LNCAP (cell line): ENCODE data around the gene MLANA.

Experiments
- TF ChIP-seq, protein P1 (sequence below): fragments of 450-650 bp; IDR thresholded peaks from 2 replicates; pipeline ENCODE4 v1.5.1; 2017; ENCODE audit warnings: mild to moderate bottlenecking

MLANA gene

GRCh38 chr9:5848372-5848882 is 42.3 kb upstream of the MLANA start:
- TF ChIP-seq, protein P1, sequence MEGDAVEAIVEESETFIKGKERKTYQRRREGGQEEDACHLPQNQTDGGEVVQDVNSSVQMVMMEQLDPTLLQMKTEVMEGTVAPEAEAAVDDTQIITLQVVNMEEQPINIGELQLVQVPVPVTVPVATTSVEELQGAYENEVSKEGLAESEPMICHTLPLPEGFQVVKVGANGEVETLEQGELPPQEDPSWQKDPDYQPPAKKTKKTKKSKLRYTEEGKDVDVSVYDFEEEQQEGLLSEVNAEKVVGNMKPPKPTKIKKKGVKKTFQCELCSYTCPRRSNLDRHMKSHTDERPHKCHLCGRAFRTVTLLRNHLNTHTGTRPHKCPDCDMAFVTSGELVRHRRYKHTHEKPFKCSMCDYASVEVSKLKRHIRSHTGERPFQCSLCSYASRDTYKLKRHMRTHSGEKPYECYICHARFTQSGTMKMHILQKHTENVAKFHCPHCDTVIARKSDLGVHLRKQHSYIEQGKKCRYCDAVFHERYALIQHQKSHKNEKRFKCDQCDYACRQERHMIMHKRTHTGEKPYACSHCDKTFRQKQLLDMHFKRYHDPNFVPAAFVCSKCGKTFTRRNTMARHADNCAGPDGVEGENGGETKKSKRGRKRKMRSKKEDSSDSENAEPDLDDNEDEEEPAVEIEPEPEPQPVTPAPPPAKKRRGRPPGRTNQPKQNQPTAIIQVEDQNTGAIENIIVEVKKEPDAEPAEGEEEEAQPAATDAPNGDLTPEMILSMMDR, result no peak

GRCh38 chr9:5850724-5851122 is 40.0 kb upstream of the MLANA start:
- TF ChIP-seq, protein P1, result no peak

GRCh38 chr9:5851445-5851844 is 39.2 kb upstream of the MLANA start:
- TF ChIP-seq, protein P1, result no peak

- TF ChIP-seq, protein P1, result no peak
These were observed 37.7 kb upstream of the MLANA start for GRCh38 chr9:5852987-5853386.

- TF ChIP-seq, protein P1, result no peak
These were observed 37.1 kb upstream of the MLANA start for GRCh38 chr9:5853617-5854016.

DNA sequence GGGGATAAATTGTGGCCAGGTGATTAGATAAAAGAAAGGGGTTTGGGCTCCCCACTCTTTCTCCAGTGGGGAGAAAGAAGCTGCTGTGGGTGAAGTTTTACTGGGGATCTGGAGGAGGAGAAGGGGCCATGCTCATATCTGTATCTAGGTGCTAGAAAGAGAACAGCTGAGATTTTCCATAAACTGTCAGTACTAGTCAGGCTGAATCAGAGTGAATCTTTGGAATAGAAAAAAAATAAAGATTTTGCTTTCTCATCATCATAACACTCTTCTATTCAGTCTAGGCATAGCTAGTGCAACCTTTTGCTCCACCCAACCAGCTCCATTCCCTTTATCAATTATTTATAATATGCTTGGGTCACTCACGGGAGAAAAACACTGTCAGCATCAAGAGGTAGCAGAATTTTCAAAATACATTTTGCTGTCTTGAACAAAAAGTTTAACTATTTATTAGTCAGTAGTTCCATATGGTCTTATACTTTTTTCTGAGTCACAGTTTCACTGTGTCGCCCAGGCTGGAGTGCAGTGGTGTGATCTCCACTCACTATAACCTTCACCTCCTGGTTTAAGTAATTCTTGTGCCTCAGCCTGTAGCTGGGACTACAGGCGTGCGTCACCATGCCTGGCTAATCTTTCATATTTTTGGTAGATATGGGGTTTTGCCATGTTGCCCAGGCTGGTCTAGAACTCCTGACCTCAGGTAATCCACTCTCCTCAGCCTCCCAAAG is 36.5 kb upstream of the MLANA start:
- TF ChIP-seq, protein P1, result no peak

DNA sequence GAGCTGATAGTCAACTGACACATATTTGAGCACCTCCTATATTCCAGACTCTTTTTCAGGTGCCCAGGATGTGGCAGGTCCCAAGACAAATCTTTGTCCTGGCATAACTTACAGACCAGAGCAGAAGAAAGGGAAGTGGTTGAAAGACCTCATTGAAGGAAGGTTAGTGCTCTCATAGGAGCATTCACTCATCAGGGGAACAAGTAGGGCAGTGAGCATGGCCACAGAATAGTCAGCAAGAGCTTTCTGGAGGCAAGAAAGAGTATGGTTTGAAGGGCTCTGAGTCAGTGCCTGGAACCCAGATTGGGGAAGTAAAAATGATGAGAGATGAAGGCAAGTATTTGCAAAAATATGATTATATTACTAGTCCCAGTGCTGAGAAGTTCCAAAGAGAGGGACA is 32.8 kb upstream of the MLANA start:
- TF ChIP-seq, protein P1, result no peak
